IPS DF 4.7 (cell line): Measurements from ENCODE around the gene RSRC1.
"Not testable (repeated sequence)": the region's sequence is repeated elsewhere in the genome, so short reads cannot be mapped to it uniquely, and the experiment has no call there.

Experiments
- DNase-seq: peaks from one replicate; pipeline ENCODE4 v3.0.0-alpha.2; 2013; ENCODE audit warnings: low spot score; ENCODE audit errors: extremely low read depth

RSRC1 gene

DNA sequence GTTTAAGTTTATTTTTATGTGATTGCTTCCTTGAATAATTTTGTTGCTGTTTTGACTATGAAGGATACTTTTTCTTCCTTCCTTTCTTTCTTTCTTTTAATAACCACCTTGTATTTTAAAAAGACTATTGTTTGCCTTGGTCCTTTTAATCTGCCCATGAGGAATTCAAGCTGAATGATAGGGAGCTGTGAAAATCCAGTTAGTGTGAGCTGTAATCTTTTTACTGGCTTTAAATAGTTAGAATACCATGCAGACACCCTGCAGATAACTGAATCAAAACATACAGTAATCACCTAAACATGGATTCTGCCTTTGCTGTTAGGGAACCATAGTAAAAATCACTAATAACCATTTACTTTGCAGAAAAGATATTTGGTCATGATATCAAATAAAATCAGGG, 110.7 kb downstream of the RSRC1 start:
- DNase-seq: no peak

DNA sequence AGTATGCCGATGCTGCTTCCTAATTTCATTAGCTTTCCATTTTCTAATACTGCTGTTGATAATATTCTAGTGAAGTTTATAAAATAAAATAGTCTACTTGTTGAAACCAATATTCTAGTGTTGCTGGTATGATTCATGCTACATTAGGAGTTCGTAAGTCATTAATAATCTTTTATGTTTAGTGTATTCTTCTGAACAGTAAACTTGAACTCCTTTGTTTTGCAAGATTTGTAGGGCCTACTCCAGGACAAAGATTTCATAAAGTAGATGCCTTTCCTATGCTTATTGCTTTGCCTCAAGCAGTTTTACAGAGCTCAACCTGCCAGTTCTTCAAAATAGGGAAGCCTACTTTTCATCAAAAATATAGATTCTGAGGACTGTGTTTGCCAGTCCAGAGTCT, 111.5 kb downstream of the RSRC1 start:
- no peak for DNase-seq

DNA sequence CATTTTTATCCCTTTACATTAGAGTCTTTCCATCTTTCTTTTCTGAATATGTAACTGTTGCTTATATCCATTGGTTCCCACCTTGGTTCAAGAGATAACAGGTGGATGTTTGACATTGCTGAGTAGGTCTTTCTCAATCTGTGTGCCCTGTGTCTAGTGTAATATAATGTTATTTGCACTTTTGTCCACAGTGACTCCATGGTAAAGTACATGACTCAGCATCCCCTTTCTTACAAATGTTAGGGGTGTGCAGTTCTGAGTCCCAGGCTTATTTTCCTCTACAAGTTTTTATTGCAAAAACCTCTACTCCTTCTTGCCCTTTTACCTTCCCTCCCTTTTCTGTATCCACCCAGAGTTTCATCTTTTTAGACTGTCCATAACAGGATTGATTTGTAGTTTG, 116.5 kb downstream of the RSRC1 start:
- DNase-seq: no peak

DNA sequence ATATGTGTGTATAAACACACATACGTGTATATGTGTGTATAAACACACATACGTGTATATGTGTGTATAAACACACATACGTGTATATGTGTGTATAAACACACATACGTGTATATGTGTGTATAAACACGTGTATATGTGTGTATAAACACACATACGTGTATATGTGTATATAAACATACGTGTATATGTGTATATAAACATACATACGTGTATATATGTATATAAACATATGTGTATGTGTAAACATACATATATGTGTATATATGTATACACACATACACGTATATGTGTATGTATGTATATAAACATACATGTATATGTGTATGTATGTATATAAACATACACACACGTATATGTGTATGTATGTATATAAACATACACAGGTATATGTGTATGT, 119.1 kb downstream of the RSRC1 start:
- DNase-seq: not testable (repeated sequence)

DNA sequence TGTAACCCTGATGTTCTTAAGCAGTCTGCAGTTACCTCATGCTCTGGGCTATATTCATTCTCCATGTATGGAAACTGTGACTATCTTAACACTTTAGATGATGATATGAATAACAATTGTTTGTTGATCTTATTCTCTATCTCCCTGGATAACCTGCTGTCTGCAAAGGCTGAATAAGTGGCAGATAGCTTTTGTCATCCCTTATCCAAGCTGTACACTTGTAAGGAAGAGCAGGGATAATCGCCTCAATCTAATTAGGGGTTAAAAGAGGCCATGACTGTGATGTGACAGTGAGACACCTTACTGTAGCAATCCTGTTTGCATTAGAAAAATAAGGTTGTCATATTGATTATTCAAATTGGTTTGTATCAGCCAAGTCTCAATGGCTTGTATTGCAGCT, 123.9 kb downstream of the RSRC1 start:
- DNase-seq: no peak

DNA sequence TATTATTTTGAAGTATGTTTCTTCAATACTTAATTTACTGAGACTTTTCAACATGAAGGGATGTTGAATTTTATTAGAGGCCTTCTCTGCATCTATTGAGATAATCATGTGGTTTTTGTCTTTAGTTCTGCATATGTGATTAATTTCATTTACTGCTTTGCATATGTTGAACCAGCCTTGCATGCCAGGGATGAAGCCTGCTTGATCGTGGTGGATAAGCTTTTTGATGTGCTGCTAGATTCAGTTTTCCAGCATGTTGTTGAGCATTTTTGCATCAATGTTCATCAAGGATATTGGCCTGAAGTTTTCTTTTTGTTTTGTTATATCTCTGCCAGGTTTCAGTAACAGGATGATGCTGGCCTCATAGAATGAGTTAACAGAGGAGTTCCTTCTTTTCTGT, 134.4 kb downstream of the RSRC1 start:
- no peak for DNase-seq

DNA sequence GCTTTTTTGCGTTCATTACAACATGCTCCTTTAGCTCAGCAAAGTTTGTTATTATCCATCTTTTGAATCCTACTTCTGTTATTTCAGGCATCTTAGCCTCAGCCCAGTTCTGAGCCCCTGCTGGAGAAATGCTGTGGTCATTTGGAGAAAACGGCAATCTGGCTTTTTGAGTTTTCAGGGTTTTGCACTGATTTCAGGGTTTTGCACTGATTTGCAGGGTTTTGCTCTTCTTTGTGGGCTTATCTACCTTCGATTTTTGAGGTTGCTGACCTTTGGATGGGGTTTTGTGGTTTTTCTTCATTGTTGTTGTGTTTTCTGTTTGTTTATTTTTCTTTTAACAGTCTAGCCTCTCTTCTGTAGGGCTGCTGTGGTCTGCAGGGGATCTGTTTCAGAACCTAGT, 137.4 kb downstream of the RSRC1 start:
- no peak for DNase-seq

DNA sequence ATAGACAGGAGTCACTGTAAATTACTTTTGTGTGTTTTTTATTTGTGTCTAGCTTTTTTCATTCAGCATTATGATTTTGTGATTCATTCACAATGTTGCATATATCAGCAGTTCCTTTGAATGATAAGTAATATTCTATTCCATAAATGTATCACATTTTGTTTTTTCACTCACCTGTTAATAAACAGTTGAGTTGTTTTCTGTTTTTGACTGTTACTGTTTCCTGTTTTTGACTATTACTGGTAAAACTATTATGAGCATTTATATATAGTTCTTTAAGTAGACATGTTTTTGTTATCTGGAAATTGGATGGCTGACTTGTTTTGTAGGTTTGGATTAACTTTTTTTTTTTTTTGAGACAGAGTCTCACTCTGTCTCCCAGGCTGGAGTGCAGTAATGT, 138.4 kb downstream of the RSRC1 start:
- DNase-seq: no peak

DNA sequence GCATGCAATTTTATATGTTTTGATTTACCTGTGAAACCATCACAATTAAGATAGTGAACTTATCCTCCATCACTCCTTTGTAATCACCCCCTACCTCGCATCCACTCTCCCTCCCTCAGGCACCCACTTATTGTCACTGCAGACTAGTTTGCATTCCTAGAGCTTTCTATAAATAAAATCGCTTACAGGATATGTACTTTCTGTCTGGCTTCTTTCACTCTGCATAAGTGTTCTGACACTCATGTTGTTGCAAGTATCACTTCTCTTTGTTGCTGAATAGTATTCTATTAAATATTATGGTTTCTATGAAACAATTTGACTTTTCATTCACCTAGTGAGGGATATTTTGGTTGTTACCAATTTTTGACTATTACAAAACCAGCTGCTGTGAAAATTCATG, 139.3 kb downstream of the RSRC1 start:
- DNase-seq: no peak

DNA sequence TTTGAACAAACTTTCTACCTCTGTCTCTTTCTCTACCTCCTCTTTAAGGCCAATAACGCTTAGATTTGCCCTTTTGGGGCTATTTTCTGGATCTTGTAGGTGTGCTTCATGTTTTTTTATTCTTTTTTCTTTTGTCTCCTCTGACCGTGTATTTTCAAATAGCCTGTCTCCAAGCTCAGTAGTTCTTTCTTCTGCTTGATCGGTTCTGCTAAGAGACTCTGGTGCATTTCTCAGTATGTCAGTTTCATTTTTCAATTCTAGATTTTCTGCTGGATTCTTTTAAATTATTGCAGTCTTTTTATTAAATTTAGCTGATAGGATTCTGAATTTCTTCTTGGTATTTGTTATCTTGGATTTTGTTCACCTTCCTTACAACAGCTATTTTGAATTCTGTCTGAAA, 148.7 kb downstream of the RSRC1 start:
- DNase-seq: no peak

DNA sequence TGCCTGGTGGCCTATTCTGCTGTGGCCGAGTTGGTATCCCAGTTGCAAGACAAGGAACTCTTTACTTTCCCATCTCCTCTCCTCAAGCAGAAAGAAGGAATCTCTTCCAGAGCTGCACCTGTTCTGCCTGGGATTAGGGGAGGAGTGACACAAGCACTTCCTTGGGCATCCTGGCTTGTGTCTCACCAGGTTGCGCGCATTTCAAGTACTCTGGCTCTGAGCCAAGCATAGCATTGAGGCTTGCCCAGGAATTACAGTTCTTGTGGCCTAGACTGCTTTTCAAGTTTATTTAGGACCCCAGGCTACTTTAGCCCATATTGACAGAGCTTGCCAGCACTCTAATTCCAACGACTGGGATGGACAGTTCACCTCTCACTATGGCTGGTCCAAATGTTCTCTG, 150.5 kb downstream of the RSRC1 start:
- no peak for DNase-seq

DNA sequence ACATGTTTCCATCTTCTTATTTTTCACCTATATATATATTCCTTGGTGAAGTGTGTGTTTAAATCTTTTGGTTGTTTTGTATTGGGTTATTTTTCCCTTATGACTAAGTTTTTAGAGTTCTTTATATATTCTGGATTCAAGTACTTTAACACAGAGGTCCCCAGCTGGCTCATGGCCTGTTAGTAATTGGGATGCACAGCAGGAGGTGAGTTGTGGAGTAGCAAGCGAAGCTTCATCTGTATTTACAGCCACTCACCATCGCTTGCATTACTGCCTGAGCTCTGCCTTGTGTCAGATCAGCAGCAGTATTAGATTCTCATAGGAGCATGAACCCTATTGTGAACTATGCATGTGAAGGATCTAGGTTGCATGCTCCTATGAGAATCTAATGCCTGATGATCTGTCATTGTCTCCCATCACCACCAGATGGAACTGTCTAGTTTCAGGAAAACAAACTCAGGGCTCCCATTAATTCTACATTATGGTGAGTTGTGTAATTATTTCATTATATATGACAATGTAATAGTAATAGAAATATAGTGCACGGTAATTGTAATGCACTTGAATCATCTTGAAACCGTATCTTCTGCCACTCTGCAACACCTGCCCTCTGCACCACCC, 151.6 kb downstream of the RSRC1 start:
- DNase-seq: no peak

DNA sequence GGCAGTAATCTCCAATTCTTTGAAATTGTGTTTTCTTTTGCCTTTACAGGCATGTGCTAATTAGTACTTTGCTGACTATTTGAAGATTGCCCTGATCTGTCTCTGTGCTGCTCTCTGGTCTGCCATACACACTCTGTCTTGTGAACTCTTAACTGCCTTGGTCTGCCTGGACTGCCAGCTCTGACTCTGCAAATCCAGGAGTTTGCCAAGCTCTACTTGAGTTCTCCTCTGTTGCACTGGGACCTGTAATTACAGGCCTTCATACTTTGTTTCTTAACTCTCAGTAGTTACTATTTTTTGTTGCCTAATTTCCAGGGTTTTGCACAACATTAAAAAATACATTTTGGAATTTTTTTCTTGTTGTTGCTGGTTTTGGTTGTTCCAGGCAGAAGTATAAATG, 155.0 kb downstream of the RSRC1 start:
- no peak for DNase-seq

DNA sequence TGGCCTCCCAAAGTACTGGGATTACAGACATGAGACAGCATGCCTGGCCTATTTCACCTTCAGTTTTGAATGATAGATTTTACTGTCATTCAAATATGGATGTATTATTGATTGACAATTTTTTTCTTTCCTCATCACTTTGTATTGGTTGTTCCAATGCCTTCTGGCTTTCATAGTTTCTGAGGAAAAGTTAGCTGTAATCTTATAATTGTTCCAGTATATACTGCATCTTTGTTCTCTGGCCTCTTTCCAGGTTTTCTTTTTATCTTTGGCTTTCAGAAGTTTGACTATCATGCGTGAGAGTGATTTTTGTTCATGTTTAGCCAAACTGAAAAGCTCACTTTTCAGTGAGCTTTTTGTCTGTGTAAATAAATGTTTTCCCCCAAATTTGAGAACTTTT, 157.1 kb downstream of the RSRC1 start:
- no peak for DNase-seq

DNA sequence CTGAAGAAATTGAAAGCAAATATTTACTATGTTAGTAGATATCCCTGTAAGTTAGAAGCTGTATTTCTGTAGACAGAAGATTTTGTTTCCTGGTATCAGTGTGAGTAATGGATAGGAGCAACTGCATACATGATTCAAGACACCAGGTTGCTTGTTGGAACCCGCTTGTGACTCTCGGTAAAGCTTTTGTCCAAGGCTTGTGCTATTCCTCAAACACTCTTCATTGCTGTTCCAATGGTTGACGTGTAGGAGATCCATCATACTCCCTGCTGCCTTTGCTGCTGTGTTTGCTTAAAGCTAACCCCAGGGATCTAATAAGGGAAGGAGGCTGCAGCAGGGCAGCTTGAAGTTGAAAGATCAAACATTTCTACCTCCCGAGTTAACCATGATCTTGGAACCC, 160.1 kb downstream of the RSRC1 start:
- no peak for DNase-seq

DNA sequence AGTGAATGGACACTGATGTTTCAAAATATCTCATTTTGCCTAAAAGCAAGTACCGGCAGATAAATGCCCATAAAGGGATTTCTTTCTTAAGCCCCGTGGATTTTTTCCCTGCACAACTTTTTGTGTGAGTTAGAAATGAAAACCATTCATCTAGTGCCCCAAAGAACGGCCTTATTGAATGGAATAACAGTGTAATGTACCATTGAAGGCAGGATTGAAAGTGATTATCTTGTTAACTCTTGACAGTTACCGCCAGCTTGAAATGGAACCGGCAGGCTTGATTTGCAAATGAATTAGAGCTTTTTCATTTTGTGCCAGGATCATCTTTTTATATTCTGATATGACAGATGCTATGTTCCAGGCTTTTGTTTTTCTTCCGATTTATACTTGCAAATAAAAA, 162.2 kb downstream of the RSRC1 start:
- DNase-seq: no peak

DNA sequence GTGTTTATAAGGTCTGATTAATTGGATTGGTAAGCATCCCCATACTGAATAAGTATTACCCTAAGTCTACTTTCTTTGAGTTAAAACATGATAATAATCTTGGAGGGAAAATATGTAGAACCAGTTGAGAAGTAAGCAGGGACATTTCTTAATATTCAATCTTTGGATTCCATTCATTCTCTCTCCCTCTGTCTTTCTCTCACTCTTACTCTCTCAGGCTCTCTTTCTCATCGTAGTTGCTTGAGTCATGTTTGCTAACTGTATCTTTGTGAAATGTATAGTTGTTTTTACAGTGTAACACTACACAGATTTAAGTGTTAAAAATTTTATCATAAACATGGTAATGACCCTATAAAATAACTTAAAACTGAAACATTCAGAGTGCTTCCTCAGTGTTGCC, 163.8 kb downstream of the RSRC1 start:
- no peak for DNase-seq

DNA sequence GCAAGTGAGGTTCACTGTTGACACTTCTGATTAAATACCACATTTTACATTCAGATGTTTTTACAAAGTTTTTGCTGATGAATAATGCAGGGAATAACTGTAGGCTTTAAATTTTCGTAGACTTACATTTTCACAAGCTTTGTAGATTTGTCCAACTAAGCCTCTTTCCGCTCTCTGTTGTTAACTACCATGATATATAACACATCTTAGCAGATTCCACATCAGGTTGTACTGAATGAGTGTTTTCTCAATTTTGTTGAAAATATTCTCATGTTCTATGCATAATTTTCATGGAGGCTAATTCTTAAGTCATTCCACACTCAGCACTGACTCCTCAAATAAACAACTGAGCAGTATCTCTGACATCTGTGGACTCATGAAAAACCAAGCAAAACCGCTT, 168.3 kb downstream of the RSRC1 start:
- no peak for DNase-seq

DNA sequence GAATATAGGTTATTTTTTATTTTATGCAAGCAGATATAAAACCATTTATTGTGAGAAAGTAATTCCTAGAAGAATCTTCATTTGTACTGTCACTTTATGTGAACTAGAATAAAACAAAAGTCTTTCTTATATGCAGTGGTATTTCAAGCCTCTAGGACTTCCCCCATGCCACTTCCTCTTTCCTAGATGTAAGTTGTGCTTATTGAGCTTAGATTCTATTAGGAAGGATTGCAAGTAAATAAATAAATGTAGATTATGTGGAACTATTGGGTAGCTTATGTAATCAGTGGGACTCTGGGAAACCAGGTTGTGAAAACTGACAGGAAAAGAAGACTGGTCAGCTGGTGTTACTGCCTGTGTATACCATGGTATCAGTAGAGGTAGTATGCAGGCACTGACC, 169.7 kb downstream of the RSRC1 start:
- DNase-seq: no peak

DNA sequence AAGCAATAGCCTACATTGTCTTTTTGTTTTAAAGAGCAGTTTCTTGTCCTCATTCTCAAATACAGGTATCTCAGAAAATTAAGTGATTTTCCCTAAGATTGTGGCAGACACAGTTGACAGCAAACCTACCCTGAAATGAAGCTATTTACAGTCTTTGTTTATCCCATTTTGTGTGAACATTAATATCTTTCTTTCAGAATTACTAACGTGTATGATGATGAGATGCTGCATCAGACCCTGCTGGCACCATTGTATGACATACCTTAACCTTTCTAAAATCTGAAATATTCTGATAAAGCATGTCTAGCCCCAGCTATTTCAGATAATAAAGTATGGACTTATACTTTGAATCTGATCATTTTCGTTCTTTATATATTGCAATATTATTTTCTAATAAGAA, 185.9 kb downstream of the RSRC1 start:
- no peak for DNase-seq

DNA sequence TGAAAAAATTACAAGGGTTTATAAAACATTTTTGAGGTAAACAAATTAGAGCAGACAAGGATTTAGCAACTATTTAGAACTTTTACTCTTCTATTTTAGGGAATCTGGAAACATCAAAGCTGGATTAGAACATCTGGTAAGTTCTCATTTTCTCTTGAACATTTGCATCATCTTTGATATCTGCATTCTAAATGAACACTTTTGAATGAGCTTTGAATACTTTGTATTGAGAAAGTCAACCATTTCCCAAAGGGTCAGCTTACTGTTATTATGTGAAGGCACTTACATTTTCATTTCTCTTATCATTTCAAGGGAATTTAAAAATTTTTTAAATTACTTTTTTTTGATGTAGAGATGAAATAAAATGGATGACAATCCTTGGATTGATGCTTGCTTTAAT, 188.1 kb downstream of the RSRC1 start:
- no peak for DNase-seq

DNA sequence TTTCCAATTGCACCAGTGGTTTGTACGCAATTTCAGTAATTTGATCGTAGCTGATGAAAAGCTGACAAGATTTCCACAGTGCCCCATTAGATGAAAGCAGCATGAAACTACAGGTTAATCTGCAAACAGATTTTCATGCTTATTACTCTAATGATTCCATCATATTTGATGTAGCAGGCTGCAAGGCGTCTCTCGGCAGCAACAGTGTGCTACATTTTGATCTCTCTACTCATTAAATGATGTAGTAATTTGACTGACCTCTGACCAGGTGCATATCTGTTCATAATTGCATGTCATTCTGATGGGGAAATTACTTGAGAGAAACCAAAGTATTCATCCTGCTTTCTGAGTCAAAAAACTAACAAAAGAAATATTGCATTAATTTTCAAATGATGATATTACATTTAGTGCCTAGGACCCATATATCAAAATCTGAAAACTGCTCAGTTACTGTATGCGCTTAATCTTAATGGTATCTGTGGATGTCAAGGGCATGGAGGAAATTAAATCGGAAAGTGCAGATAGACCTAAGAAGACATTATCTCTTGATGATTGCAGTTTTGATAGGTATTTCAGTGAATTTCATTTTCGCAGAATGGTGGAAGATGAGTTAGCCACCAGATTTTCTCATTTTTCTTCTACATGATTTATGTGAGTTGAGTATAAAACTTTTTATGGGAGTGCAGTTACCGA, 198.5 kb downstream of the RSRC1 start:
- no peak for DNase-seq

DNA sequence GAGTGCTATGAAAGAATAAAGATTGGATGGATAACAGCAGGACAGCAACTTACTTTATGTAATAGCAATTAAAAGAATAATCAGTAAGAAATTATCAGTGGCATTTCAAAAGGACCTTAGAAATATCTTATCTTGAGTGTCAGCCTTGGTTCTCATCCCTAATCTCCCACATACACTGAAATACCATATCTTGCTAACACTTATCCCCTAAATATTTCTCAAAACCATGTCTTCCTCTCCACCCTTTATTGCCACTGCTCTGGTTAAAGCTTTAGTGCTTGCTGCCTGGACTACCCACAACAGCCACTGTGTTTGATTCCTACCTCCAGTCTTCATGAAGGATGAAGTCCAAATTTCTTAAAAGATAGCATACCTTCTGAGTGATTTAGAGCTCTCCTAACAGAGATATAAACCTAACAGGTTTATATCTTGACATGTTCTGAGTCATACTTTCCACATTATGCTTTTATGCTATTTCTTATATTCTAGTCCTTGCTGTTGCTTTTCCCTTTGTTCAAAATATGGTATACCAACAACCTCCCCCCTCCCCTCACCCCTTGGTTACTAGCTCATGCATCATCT, 202.8 kb downstream of the RSRC1 start:
- DNase-seq: no peak
